ENCODE data around the gene TRPC5OS.

DNA sequence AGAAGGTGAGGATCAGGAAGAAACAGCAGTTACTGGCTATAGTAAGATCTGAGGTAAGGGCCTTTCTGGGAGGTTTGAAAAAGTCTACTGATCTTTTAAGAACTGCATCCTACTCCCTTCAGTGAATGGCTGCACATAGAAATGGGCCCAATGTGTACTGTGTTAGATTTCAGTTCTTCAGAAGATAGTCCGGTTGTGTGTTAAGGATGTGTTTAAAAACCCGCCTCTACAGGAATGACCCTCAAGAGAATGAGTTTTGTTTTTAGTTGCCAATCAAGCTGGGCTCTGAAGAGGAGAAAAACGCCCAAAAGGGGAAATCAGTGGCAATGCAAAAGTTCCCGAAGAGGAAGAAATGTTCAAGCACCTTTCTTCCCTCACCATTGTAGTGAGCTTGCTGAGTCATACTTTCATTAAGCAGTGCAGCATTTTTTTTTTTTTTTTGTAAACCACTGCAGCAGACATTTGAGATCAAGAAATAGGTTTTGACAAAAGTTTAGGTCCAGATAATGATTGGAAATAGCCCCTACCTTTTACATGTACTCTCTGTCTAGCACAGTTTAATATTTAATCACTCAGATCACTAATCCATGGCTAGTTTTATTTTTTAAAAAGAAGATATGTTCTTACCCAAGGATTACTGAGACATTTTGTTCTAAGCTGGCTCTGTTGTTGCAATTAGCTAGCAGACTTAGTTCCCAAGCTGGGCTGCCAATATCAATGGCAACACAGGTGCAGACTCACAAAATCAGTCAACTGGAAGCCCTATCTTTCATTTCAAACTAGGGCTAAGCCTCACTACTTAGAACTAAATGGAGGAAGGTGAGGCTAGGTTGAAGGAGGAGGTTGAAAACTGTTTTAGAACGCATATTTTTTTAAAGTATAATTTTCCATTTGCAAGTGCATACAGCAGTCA lies 7.0 kb upstream of the TRPC5OS start:
- TF ChIP-seq, protein P1, sequence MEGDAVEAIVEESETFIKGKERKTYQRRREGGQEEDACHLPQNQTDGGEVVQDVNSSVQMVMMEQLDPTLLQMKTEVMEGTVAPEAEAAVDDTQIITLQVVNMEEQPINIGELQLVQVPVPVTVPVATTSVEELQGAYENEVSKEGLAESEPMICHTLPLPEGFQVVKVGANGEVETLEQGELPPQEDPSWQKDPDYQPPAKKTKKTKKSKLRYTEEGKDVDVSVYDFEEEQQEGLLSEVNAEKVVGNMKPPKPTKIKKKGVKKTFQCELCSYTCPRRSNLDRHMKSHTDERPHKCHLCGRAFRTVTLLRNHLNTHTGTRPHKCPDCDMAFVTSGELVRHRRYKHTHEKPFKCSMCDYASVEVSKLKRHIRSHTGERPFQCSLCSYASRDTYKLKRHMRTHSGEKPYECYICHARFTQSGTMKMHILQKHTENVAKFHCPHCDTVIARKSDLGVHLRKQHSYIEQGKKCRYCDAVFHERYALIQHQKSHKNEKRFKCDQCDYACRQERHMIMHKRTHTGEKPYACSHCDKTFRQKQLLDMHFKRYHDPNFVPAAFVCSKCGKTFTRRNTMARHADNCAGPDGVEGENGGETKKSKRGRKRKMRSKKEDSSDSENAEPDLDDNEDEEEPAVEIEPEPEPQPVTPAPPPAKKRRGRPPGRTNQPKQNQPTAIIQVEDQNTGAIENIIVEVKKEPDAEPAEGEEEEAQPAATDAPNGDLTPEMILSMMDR (IDR thresholded peaks at IDR 0.05; ENCODE audit: low read depth, low read length): no peak
- no peak for TF ChIP-seq EZH2phosphoT487 (IDR thresholded peaks at IDR 0.05; ENCODE audit: low read depth)

Measured in OCI-LY3 (cell line).